AG08395 (cell line): Measurements from ENCODE around the gene ANKRD1.
"Not testable (repeated sequence)": the region's sequence is repeated elsewhere in the genome, so short reads cannot be mapped to it uniquely, and the experiment has no call there.

Experiments used
- DNase-seq: peaks from one replicate; pipeline ENCODE4 v3.0.0; 2012; ENCODE audit warnings: mixed read lengths, low spot score

ANKRD1 gene

DNA sequence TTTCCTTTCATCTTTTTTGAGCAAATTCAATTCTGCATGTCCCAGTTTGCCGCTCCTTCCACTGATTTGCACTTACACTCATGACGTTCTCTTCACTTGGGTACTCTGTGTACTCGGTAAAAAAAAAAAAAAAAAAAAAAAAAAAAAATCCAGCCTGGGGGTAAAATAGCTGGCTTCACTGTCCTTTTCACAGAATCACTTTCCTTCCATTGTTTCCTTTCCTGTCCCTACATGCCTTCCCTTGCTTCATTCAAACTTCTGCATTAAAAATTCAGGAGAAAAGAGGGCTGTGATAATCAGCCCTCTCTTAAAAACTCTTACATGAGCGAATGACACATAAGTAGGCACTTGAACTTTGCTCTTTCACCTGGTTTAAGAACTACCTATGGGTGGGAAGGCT lies 8.7 kb downstream of the ANKRD1 start:
- no peak for DNase-seq

DNA sequence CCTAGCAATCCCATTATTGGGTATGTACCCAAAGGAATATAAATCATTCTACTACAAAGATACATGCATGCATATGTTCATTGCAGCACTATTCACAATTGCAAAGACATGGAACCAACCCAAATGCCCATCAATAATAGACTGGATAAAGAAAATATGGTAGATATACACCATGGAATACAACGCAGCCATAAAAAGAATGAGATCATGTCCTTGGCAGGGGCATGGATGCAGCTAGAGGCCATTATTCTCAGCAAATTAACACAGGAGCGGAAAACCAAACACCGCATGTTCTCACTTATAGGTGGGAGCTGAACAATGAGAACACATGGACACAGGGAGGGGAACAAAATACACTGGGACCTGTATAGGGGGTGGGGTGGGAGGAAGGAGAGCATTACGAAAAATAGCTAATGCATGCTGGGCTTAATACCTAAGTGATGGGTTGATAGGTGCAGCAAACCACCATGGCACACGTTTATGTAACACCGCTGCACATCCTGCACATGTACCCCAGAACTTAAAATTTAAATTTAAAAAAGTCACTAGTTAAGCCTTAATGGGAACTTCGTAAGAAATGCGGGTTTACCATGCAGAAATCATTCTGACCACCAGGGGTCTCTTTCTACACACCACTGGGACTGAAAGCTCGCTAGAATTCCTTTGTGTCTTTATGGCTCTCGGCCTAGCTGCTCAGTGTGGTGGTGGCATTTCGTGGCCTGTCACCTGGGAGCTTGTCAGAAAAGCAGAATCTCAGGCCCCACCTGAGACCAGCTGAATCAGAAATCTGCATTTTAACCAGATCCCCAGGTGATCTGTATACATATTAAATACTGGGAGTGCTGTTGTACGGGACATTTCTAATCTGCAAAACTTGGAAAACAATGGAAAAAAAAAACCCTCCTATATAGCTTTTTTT lies 9.5 kb downstream of the ANKRD1 start:
- peak; percentile 72 for DNase-seq

DNA sequence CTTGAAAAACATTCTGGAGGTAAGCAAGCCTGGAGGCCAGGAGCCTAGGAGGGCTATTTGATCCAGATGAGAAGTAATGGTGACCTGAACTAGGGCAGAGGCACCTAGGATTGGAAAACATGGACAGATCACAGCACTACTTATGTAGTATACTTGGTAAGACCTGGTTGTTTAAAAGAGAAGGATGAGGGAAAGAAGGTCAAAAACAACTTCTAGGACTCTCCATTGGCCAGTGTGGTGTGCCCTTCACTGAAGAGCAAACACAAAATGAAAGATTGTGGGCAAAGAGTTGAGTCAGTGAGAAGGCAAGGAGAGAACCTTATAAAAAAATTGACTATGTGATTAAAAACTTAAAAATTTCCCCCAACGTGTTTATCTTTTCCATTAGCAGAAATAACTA lies 14.3 kb downstream of the ANKRD1 start:
- DNase-seq: no peak

DNA sequence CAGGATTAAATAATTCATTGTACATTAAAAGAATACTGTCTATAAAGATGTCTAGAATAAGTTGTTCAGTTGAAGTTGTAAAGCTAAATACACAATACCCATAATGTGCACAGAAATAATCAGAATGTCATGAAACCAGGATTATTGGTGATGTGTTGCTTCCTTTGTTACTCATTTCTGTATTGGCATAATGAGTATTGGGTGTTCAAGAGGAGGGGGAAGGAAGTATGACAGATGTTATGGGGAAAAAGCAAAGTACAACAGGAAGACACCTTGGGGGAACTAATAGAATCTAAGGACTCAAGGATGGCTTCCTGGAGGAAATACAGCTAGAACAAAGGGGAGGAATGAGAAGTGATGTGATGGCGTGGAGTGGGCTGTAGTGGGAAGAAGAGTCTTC lies 15.0 kb downstream of the ANKRD1 start:
- no peak for DNase-seq

DNA sequence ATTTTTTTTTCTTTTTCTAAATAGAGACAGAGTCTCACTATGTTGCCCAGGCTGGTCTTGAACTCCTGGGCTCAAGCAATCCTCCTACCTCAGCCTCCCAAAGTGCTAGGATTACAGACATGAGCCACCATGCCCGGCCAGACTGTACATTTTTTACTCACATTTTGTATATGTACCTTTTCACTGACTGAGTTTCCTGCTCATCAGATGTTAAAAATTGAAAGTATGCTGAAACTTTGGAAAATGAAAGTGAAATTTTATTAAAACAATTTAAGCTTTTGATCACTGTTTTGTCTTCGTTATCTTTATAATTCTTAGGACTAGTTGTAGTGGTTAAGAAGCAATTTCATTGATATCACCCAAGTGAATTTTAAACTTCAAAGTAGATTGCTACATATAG lies 24.0 kb downstream of the ANKRD1 start:
- DNase-seq: not testable (repeated sequence)

GRCh38 chr10:90893190-90893589 lies 27.7 kb downstream of the ANKRD1 start:
- DNase-seq: no peak

DNA sequence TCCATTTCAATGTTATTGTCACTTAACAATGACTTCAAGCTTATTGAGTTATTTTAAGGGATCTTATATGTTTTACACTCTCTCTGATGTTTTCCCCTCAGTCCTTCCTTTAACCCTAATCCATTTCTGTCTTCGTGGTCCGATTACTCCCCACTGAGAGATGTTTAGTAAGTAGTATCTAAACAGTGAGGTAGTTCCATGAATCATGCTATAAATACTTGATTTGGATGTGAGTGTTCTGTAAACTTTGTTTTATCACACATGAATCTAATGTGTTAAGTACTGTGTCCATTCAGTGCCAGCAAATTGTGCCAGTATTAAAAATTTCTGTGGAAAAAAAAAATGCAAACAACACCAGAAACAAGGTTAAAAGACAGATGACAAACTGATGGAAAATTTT lies 30.5 kb downstream of the ANKRD1 start:
- DNase-seq: no peak

- no peak for DNase-seq
Measured at GRCh38 chr10:90889636-90890035, 31.3 kb downstream of the ANKRD1 start.

- DNase-seq: no peak
Measured at GRCh38 chr10:90888387-90888786, 32.5 kb downstream of the ANKRD1 start.

- DNase-seq: no peak
Measured at GRCh38 chr10:90887555-90887954, 33.3 kb downstream of the ANKRD1 start.

GRCh38 chr10:90885176-90885575 lies 35.7 kb downstream of the ANKRD1 start:
- DNase-seq: peak; percentile 68

GRCh38 chr10:90884431-90884830 lies 36.5 kb downstream of the ANKRD1 start:
- peak; percentile 25 for DNase-seq

GRCh38 chr10:90880059-90880719 lies 40.7 kb downstream of the ANKRD1 start:
- DNase-seq: peak; percentile 30

DNA sequence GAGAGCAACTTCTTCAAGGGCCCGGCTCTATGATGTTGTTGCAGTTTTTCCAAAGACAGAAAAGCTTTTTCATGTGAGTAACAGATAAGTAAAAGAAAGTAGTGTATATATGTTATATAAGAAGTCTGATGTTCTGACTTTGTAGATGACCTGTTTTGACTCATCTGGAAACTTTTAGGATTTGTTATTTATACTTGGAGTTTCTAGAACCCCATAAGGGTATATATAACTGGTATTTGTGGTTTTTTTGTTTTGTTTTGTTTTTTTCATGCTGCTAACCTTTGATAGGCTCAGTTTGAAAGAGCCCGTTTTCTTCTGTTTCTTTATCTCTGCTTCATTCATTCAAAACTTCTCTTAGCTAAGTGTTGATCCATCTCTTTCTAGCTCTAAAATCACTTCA lies 41.8 kb downstream of the ANKRD1 start:
- no peak for DNase-seq

DNA sequence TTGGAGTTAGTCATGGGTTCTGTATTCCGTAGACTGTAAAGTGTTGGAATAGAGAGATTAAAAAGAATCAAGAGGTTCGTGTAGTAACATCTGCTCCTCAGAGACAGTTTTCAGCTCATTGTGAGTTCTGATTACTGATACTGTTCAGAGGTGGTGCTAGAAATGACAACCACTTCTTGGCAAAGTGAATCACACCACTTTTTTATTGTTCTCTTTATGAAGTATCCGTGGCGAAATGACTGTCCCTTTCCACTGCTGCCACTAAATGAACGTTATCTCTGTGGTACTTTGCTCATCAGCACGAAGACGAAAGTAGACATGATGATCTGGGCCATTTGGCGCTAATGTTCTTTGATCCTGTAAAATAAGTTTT lies 48.3 kb downstream of the ANKRD1 start:
- DNase-seq: no peak

GRCh38 chr10:90871766-90872647 lies 48.9 kb downstream of the ANKRD1 start, which contains the start of gene RPP30:
Gene RPP30, plus strand, starts transcription at chr10:90871974. Its CDS starts 13 bp downstream, at chr10:90871987.
- DNase-seq: peak; percentile 95

DNA sequence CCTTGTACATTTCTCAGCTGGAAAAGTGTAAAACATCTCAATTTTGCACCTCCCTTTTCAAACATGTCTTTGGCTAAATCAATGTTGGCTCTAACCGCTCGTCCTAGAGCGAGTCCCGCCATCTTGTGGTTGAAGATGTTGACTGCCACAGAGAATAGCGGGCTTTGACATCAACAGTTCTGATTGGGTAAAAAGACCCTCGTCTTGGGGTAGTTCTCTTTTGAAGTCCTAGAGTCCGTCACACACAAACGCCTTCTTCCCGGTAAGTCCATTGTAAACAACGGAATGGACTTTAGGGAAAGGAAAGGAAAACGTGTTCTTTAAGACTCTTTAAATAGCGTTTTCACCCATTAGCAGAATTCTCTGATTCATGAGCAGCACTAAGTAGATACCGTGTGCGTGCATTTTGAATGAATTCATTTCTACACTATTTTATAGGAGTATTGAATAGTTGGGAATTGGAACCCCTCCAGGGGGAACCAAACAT lies 49.6 kb downstream of the ANKRD1 start:
- peak; percentile 59 for DNase-seq

DNA sequence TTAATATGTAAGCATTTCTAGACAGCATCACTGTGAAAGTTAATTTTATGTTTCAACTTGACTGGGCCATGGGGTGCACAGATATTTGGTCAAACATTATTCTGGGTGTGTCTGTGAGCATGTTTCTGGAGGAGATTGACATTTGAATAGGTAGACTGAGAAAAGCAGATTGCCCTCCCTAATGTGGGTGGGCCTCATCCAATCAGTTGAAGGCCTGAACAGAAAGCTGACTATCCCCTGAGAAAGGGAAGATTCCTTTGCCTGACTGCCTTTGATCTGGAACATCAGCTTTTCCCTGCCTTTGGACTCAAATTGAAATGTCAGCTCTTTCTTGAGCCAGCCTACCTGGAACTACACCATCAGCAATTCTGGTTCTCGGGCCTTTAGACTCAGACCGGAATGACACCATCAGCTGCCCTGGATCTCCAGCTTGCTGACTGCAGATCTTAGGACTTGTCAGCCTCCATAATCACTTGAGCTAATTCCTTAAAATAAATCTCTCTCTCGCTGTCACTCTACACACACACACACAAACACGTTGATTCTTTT lies 54.8 kb downstream of the ANKRD1 start:
- DNase-seq: no peak

DNA sequence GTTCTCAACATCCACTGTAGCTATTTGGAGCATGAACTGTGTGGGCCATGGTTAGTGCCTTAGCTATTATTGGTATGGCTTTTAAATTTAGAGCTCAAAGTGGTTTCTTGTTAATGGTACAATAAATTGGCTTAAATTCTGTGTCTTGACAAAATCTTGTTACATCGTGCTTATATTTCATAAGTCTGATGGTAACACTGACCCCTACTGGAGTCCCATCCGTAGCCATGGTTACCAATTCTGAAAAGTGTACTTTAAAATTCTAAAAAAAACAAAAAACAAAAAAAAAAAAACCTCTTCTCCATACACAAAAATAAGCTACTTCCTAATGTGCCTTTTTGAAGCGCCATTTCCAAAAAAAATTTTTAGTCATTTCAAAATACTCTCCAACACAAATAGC lies 55.5 kb downstream of the ANKRD1 start:
- DNase-seq: peak; percentile 27

DNA sequence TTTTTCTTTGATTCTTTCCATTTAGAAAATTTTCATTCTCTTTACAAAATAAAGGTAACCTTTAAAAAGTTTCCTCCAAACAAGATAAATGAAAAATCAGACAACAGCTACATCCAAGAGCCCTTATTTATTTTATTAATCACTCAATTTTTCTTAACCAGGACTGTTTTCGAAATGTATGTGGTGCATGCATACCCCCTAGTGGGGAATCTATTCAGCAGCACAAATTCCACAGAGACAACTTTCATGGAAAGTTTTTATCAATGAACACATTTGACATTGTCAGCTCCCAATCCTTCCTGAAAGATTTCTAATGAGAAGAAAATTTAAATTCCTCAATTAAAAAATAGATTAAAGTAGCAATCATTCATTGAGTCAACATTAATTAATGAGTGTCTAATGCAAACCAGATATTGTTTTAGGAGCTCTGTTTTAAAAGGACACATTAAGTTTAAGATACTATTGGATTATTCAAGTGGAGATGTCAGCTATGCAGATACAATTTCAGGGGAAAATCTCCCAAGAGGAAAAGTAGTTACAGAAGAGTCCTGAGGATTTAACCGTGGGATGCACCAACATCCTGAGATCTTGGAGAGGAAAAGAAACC lies 57.9 kb downstream of the ANKRD1 start:
- peak; percentile 54 for DNase-seq
